ENCODE data around the gene TACC2. TPM values are rescaled to one million over a fixed set of nuclear protein-coding genes. Genes with fewer than 3 reads are reported as not detected.
A peak's percentile ranks its signal among the peaks of the same experiment; 100 is the strongest.
"Not testable (repeated sequence)": the region's sequence is repeated elsewhere in the genome, so short reads cannot be mapped to it uniquely, and the experiment has no call there.

The TACC2 gene
- total RNA-seq, 4 donors from 2014 or later: 206 to 606 (median 261) TPM

DNA sequence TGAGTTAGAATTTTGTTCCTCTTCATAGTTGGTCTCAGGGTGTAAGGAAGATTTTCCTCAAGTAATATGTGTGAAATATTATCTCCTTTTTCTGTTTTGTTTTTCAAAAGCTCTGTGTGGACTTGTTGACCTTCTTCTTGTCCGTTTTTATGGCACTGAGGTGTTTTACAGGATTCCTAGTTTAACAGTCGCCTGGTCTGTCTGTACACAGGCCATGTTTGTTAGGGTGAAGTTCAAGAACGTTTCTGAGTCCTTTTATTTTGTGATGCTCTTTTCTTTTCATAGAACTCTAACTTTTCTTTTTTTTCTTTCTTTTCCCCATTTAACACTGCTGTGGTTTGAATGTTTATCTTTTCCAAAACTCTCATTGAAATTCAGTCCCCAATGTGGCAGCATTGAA, 18.5 kb downstream of the TACC2 start:
- H3K36me3 ChIP-seq: no peaks in the 10 kb centered on the region
- no peak overlapping the region for H3K4me3 ChIP-seq
- TF ChIP-seq POLR2A (IDR thresholded peaks at IDR 0.05): no peak
- TF ChIP-seq EP300 (IDR thresholded peaks at IDR 0.05): no peak
- TF ChIP-seq POLR2AphosphoS5 (IDR thresholded peaks at IDR 0.05): no peak
- TF ChIP-seq, protein P1, sequence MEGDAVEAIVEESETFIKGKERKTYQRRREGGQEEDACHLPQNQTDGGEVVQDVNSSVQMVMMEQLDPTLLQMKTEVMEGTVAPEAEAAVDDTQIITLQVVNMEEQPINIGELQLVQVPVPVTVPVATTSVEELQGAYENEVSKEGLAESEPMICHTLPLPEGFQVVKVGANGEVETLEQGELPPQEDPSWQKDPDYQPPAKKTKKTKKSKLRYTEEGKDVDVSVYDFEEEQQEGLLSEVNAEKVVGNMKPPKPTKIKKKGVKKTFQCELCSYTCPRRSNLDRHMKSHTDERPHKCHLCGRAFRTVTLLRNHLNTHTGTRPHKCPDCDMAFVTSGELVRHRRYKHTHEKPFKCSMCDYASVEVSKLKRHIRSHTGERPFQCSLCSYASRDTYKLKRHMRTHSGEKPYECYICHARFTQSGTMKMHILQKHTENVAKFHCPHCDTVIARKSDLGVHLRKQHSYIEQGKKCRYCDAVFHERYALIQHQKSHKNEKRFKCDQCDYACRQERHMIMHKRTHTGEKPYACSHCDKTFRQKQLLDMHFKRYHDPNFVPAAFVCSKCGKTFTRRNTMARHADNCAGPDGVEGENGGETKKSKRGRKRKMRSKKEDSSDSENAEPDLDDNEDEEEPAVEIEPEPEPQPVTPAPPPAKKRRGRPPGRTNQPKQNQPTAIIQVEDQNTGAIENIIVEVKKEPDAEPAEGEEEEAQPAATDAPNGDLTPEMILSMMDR (IDR thresholded peaks at IDR 0.05): no peak
- no peaks in the 10 kb centered on the region for H3K4me1 ChIP-seq
- no peaks in the 10 kb centered on the region for H3K27me3 ChIP-seq
- DNase-seq (ENCODE audit: low spot score in 2 of 2): no peak
- WGBS: 84% methylated on average over 3 of the region's 3 CpGs
- no peaks in the 10 kb centered on the region for H3K9me3 ChIP-seq
- no peak overlapping the region for H3K27ac ChIP-seq

DNA sequence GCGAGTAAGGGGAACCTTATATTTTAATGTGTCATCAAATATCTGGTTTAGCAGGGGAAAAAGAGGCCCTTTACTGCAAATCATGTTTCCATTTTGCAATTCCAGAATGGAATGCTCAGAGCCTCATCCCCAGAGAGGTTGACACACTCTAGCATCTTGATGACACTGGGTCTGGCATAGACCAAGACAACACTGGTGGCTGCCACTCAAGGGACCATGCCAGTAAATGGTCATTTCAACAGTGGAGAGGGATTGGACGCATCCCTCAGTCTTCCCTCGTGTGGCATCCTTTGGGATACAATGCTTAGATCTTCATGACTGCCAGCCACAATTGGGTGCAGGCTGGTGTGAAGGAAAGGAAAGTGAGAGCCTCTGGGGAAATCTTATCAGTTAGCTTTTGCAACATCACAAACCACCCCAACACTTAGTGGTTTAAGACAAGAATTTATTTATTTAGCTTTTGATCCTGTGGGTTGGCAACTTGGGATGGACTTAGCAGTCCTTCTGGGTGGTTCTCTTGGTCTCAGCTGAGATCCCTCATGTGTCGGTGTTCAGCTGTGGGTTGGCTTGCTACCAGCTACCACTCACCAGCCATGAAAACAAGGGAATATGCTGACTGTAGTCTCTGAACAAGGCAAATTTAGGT, 21.6 kb downstream of the TACC2 start:
- H3K4me1 ChIP-seq: no peaks in the 10 kb centered on the region
- H3K4me3 ChIP-seq: no peak overlapping the region
- H3K27me3 ChIP-seq: no peaks in the 10 kb centered on the region
- DNase-seq (ENCODE audit: low spot score in 2 of 2): no peak
- 85% methylated on average over 4 of the region's 4 CpGs for WGBS
- no peaks in the 10 kb centered on the region for H3K36me3 ChIP-seq
- no peaks in the 10 kb centered on the region for H3K9me3 ChIP-seq
- no peak overlapping the region for H3K27ac ChIP-seq
- TF ChIP-seq EP300 (IDR thresholded peaks at IDR 0.05): no peak
- TF ChIP-seq POLR2AphosphoS5 (IDR thresholded peaks at IDR 0.05): no peak
- TF ChIP-seq POLR2A (IDR thresholded peaks at IDR 0.05): no peak
- TF ChIP-seq, protein P1 (IDR thresholded peaks at IDR 0.05): no peak

DNA sequence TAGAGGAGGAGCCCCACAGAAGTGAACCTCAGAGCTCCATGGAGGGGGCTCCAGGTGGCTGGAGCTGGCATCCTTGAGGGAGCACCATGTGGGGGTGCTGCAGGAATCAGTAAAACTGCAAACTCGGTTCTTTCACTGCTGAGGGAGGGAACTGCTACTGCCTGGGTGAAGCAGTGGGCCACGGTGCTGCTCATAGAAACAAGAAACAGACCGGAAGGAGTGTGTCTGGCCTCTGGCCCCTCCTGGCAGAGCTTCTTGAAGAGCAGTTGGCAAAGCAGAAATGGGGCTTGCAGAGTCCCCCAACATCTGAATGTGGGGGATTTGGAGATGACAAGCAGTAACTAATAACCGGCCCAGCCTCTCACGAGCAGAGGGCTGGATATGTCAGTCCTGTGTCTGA, 23.8 kb downstream of the TACC2 start:
- Histone ChIP-seq H3K4me1 (no peaks in the 10 kb centered on the region), H3K4me3 (no peak overlapping the region), H3K27me3 (no peaks in the 10 kb centered on the region), H3K9me3 (no peaks in the 10 kb centered on the region), H3K36me3 (no peaks in the 10 kb centered on the region), H3K27ac (no peak overlapping the region)
- no peak for DNase-seq (ENCODE audit: low spot score in 2 of 2)
- TF ChIP-seq POLR2AphosphoS5 (IDR thresholded peaks at IDR 0.05): no peak
- no peak for TF ChIP-seq EP300 (IDR thresholded peaks at IDR 0.05)
- TF ChIP-seq POLR2A (IDR thresholded peaks at IDR 0.05): no peak
- TF ChIP-seq, protein P1 (IDR thresholded peaks at IDR 0.05): no peak
- 88% methylated on average over 5 of the region's 5 CpGs for WGBS

DNA sequence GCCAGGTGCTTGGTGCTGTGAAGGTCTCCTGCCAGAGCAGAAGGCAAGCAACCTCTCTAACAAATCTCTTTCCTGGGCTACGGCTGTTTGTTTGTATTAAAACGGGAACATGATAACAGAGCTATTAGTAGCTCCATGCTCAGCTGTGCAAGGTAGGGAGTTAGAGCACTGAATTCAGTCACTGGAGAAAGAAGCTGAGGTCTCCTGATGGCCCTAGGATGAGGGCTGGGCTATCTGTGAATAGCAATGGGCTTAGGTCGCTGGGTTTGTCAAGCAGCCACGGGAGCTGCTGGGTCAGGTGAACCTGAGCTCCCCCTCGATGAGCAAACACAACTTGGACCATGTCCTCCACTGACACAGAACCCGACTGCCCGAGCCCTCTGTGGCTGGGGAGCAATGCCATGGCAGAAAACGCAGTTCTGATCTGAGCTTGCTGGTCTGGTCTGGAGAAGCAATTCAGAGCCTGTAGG, 24.4 kb downstream of the TACC2 start:
- no peak overlapping the region for H3K4me3 ChIP-seq
- no peak overlapping the region for H3K27ac ChIP-seq
- WGBS: 82% methylated on average over 8 of the region's 8 CpGs
- no peaks in the 10 kb centered on the region for H3K36me3 ChIP-seq
- DNase-seq (ENCODE audit: low spot score in 2 of 2): no peak
- H3K27me3 ChIP-seq: no peaks in the 10 kb centered on the region
- H3K4me1 ChIP-seq: peaks cover 3% of the 10 kb centered on the region
- TF ChIP-seq EP300 (IDR thresholded peaks at IDR 0.05): no peak
- no peak for TF ChIP-seq POLR2A (IDR thresholded peaks at IDR 0.05)
- TF ChIP-seq, protein P1 (IDR thresholded peaks at IDR 0.05): no peak
- TF ChIP-seq POLR2AphosphoS5 (IDR thresholded peaks at IDR 0.05): no peak
- no peaks in the 10 kb centered on the region for H3K9me3 ChIP-seq

DNA sequence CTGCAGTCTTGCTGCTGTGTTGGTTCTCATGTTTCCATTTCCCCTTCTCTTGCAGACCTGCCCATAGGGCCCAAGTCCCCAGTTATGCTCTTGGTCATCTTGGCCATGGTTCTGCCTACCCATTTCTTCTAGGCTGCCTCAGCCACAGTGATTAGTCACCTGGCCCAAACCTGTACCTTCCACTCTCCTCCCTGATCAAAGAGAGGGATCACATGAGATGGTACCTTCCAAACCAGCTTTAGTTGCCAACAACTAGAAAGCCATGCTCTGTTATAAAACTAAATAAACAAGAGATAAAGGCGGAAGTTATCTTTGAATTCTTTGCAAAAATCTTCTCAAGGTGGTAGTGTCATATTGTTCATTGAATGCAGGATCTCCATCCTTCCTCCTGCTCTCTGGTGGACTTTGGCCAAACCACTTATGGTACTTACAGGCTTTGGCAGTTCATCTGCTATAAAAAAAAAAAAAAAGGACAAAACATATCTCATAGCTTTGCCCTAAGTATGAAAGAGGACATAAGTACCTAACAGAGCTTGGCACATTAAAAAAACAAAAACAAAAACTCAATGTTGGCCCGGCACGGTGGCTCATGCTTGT, 25.8 kb downstream of the TACC2 start:
- DNase-seq (ENCODE audit: low spot score in 2 of 2): no peak
- Histone ChIP-seq H3K36me3 (no peaks in the 10 kb centered on the region), H3K4me1 (peaks cover 13% of the 10 kb centered on the region), H3K4me3 (no peak overlapping the region), H3K27me3 (no peaks in the 10 kb centered on the region), H3K27ac (no peak overlapping the region), H3K9me3 (no peaks in the 10 kb centered on the region)
- 58% methylated on average over 3 of the region's 3 CpGs for WGBS
- TF ChIP-seq POLR2A (IDR thresholded peaks at IDR 0.05): no peak
- TF ChIP-seq EP300 (IDR thresholded peaks at IDR 0.05): no peak
- TF ChIP-seq, protein P1 (IDR thresholded peaks at IDR 0.05): no peak
- TF ChIP-seq POLR2AphosphoS5 (IDR thresholded peaks at IDR 0.05): no peak

DNA sequence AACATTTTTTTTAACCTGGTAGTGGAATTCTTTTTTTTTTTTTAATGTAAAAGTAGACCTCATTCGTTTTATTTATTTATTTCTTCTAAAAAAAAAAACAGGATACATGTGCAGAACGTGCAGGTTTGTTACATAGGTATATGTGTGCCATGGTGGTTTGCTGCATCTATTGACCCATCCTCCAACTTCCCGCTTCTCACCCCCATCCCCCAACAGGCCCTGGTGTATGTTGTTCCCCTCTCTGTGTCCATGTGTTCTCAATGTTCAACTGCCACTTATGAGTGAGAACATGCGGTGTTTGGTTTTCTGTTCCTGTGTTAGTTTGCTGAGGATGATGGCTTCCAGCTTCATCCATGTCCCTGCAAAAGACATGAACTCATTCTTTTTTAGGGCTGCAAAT, 29.0 kb downstream of the TACC2 start:
- not testable (repeated sequence) for H3K36me3 ChIP-seq; DNase-seq (ENCODE audit: low spot score in 2 of 2); H3K4me3 ChIP-seq; H3K27me3 ChIP-seq; H3K9me3 ChIP-seq
- H3K27ac ChIP-seq: peak overlapping the region; percentile 94
- H3K4me1 ChIP-seq: peaks cover 35% of the 10 kb centered on the region
- WGBS: 55% methylated on average over 4 of the region's 4 CpGs

Data from suprapubic skin (tissue), 4 donors.